ENCODE measurements around the gene EYA3. TPM values are rescaled to one million over a fixed set of nuclear protein-coding genes. Genes with fewer than 3 reads are reported as not detected.

The EYA3 gene, protein sequence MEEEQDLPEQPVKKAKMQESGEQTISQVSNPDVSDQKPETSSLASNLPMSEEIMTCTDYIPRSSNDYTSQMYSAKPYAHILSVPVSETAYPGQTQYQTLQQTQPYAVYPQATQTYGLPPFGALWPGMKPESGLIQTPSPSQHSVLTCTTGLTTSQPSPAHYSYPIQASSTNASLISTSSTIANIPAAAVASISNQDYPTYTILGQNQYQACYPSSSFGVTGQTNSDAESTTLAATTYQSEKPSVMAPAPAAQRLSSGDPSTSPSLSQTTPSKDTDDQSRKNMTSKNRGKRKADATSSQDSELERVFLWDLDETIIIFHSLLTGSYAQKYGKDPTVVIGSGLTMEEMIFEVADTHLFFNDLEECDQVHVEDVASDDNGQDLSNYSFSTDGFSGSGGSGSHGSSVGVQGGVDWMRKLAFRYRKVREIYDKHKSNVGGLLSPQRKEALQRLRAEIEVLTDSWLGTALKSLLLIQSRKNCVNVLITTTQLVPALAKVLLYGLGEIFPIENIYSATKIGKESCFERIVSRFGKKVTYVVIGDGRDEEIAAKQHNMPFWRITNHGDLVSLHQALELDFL
- 17.5 and 18.4 TPM in 2 replicates for total RNA-seq
- long read RNA-seq, full-length matches to known transcripts: 2 of 19 reads
- long read RNA-seq, partial matches to known transcripts: 10 of 19 reads
- long read RNA-seq, other reads (novel, unspliced or antisense): 7 of 19 reads

DNA sequence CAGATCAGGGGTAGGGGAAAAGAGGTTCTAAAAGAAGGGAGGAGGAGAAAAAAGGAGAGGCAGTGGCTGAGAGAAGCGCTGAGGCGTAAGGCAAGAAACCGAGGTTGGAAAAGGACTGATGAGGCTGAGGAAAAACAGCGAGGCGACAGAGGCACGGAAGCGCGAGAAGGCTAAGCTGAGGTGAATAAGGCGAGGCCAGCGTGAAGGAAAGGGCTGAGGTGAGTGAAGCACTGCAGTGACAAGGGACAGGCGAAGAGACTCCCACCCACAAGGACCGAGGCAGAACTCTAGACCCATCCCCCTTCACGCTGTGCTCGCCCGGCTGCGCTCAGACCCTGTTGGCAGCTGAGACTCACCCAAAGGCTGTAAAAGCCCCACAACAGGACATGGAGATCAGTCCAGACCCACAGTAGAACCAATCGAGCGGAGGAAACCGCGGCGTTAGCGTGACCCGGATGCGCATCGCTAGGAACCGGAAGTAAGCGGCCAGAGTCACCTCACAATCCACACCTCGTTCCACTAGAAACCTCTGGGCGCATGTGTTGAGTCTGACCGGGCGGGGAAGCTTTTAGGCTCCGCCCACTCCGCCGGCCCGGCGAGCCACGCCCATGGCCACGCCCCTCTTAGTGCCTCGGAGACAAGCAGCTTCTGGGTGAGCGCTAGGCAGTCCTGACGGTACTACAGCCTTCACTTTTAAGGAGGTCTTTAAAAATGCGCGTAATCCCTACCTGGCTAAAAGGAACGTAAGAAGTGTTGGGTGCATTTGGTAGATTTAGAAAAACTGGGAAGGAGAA is at the start of gene EYA3:
EYA3 (minus strand) TSS at position 443 of the 794 bp plus-strand sequence. CDS start 30,584 bp downstream, outside the sequence.
- H3K36me3 Mint-ChIP-seq (ENCODE audit: unreplicated experiment): no peaks in the 10 kb centered on the region

DNA sequence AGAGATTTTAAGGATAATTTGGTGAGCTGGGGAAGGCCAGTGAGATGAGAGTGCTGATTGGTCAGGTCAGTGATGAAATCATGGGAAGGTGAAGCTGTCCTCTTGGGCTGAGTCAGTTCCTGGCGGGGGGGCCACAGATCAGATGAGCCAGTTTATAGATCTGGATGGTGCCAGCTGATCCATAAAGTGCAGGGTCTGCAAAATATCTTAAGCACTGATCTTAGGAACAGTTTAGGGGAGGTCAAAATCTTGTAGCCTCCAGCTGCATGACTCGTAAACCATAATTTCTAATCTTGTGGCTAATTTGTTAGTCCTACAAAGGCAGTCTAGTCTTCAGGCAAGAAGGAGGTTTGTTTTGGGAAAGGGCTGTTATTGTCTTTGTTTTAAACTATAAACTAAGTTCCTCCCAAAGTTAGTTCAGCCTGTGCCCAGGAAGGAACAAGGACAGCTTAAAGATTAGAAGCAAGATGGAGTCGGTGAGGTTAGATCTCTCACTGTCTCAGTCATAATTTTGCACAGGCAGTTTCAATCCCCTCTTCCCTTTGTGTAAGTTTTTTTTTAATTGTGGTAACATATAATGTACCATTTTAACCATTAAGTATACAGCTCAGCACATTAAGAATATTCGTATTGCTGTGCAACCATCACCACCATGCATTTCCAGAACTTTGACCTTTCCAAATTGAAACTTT is 48.7 kb upstream of the EYA3 start:
- H3K4me3 Mint-ChIP-seq (ENCODE audit: unreplicated experiment): no peak overlapping the region
- H3K4me1 Mint-ChIP-seq (ENCODE audit: unreplicated experiment): no peaks in the 10 kb centered on the region
- H3K27ac Mint-ChIP-seq (ENCODE audit: unreplicated experiment): no peak overlapping the region
- no peak for DNase-seq (ENCODE audit: extremely low spot score, unreplicated experiment)
- TF ChIP-seq, protein P1, sequence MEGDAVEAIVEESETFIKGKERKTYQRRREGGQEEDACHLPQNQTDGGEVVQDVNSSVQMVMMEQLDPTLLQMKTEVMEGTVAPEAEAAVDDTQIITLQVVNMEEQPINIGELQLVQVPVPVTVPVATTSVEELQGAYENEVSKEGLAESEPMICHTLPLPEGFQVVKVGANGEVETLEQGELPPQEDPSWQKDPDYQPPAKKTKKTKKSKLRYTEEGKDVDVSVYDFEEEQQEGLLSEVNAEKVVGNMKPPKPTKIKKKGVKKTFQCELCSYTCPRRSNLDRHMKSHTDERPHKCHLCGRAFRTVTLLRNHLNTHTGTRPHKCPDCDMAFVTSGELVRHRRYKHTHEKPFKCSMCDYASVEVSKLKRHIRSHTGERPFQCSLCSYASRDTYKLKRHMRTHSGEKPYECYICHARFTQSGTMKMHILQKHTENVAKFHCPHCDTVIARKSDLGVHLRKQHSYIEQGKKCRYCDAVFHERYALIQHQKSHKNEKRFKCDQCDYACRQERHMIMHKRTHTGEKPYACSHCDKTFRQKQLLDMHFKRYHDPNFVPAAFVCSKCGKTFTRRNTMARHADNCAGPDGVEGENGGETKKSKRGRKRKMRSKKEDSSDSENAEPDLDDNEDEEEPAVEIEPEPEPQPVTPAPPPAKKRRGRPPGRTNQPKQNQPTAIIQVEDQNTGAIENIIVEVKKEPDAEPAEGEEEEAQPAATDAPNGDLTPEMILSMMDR (IDR thresholded peaks at IDR 0.05): no peak
- no peaks in the 10 kb centered on the region for H3K9me3 Mint-ChIP-seq (ENCODE audit: unreplicated experiment)
- no peaks in the 10 kb centered on the region for H3K36me3 Mint-ChIP-seq (ENCODE audit: unreplicated experiment)
- H3K27me3 Mint-ChIP-seq (ENCODE audit: unreplicated experiment): peaks cover 14% of the 10 kb centered on the region

More for the DNA sequence above, at the start of gene EYA3:
- H3K9me3 Mint-ChIP-seq (ENCODE audit: unreplicated experiment): no peaks in the 10 kb centered on the region
- DNase-seq (ENCODE audit: extremely low spot score, unreplicated experiment): peak; percentile 100
- peaks cover 22% of the 10 kb centered on the region for H3K4me1 Mint-ChIP-seq (ENCODE audit: unreplicated experiment)
- peak within 1 kb of the TSS; percentile 97 for H3K4me3 Mint-ChIP-seq (ENCODE audit: unreplicated experiment)
- TF ChIP-seq, protein P1 (IDR thresholded peaks at IDR 0.05): no peak
- H3K27ac Mint-ChIP-seq (ENCODE audit: unreplicated experiment): peak within 1 kb of the TSS; percentile 96
- peaks cover 7% of the 10 kb centered on the region for H3K27me3 Mint-ChIP-seq (ENCODE audit: unreplicated experiment)

DNA sequence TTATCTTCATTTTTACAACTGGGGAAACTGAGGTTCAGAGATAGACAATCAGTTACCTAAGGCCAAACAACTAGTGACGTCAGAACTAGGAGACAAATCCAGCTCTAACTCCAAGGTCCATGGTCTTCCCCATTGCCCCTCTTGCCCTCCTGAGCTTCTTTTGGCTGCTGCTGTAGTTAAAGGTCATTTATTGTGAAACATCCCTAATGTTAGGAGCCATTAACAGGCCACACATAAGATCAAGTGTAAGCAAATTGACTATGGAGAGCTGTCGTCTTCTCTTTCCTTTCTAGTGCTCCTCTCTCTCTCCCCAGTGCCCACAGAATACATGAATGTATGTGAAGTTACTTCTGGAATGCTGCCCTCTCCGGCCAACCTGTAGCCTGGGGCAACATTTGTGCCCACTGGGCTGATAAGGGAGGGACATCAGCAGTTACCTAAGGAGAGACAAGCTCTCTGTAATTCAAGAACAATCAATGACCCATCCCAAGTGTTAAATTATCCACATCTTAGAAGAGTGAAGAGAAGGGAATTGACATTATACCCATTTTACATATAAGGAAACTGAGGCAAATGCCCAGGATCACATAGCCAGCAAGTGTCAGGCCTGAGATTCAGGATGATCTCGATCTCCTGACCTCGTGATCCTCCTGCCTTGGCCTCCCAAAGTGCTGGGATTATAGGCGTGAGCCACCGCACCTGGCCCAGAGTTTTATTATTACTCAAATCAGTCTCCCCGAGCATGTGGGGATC is 47.9 kb upstream of the EYA3 start:
- no peaks in the 10 kb centered on the region for H3K9me3 Mint-ChIP-seq (ENCODE audit: unreplicated experiment)
- no peak for DNase-seq (ENCODE audit: extremely low spot score, unreplicated experiment)
- H3K4me1 Mint-ChIP-seq (ENCODE audit: unreplicated experiment): no peaks in the 10 kb centered on the region
- TF ChIP-seq, protein P1 (IDR thresholded peaks at IDR 0.05): no peak
- H3K27ac Mint-ChIP-seq (ENCODE audit: unreplicated experiment): no peak overlapping the region
- no peak overlapping the region for H3K4me3 Mint-ChIP-seq (ENCODE audit: unreplicated experiment)
- H3K27me3 Mint-ChIP-seq (ENCODE audit: unreplicated experiment): peaks cover 14% of the 10 kb centered on the region
- H3K36me3 Mint-ChIP-seq (ENCODE audit: unreplicated experiment): no peaks in the 10 kb centered on the region

DNA sequence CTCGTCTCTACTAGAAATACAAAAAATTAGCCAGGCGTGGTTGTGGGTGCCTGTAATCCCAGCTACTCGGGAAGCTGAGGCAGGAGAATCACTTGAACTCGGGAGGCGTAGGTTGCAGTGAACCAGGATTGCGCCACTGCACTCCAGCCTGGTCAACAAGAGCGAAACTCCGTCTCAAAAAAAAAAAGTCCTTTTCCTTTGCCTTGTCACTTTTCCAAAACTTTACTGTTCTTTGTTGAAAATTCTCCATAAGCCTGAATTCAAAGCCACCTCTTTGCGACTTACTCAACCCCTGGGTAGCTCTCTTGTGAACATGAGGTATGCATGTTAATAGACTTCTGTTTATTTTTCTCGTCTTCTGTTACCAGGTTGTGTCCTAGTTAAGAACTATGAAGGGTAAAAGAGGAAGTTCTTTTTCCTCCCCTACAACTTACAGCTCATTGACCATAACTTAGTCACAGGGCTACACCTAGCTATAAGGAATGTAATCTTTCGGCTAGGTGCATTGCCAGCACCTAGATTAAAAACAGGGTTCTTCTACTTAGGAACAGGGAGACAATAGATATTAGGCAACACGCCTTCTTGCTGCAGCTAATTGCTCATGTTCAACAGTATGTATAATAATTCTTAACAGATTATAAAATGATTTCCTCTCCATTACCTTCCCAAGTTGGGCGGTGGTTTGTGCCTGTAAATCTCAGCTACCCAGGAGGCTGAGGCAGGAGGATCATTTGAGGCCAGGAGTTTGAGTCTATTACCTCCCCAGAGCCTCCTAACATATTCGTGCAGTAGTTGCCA is 47.2 kb upstream of the EYA3 start:
- no peak for DNase-seq (ENCODE audit: extremely low spot score, unreplicated experiment)
- Mint-ChIP-seq H3K36me3 (ENCODE audit: unreplicated experiment) (no peaks in the 10 kb centered on the region), H3K4me3 (ENCODE audit: unreplicated experiment) (no peak overlapping the region), H3K27me3 (ENCODE audit: unreplicated experiment) (peaks cover 14% of the 10 kb centered on the region), H3K27ac (ENCODE audit: unreplicated experiment) (no peak overlapping the region), H3K9me3 (ENCODE audit: unreplicated experiment) (no peaks in the 10 kb centered on the region), H3K4me1 (ENCODE audit: unreplicated experiment) (no peaks in the 10 kb centered on the region)
- TF ChIP-seq, protein P1 (IDR thresholded peaks at IDR 0.05): no peak

All from osteocyte (in vitro differentiated cells).